WI38 (cell line): Measurements from ENCODE around the gene NNMT.

ENCODE experiments used
- H3K4me3 ChIP-seq: 2 replicates; pipeline ENCODE4 v1.5.1; 2011; ENCODE audit warnings: low read depth, mild to moderate bottlenecking, control low read depth, low read length
- TF ChIP-seq, protein P1 (sequence below): IDR thresholded peaks from 2 replicates; pipeline ENCODE4 v1.5.1; 2012; ENCODE audit warnings: low read depth, mild to moderate bottlenecking, control low read depth, low read length

The NNMT gene

DNA sequence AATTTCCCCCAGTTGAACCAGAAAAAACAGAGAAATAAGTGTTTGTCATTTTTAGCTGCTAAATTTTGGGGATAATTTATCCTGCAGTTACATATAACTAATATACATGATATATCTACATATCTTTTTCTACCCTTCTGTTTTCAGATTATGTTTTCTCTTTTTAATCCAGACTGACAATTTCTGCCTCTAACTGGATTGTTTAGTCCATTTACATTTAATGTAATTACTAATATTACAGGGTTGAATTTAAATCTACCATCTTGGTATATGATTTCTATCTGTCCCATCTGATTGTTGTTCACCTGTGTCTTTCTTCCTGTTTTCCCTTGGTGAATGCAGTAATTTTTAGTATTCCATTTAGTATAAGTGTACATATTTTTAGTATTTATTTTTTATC, 5.7 kb downstream of the NNMT start:
- TF ChIP-seq, protein P1, sequence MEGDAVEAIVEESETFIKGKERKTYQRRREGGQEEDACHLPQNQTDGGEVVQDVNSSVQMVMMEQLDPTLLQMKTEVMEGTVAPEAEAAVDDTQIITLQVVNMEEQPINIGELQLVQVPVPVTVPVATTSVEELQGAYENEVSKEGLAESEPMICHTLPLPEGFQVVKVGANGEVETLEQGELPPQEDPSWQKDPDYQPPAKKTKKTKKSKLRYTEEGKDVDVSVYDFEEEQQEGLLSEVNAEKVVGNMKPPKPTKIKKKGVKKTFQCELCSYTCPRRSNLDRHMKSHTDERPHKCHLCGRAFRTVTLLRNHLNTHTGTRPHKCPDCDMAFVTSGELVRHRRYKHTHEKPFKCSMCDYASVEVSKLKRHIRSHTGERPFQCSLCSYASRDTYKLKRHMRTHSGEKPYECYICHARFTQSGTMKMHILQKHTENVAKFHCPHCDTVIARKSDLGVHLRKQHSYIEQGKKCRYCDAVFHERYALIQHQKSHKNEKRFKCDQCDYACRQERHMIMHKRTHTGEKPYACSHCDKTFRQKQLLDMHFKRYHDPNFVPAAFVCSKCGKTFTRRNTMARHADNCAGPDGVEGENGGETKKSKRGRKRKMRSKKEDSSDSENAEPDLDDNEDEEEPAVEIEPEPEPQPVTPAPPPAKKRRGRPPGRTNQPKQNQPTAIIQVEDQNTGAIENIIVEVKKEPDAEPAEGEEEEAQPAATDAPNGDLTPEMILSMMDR: no peak
- no peak overlapping the region for H3K4me3 ChIP-seq

- no peak overlapping the region for H3K4me3 ChIP-seq
- TF ChIP-seq, protein P1: no peak
These were observed 6.5 kb downstream of the NNMT start for GRCh38 chr11:114302663-114303062.

GRCh38 chr11:114304065-114304464, 7.9 kb downstream of the NNMT start:
- TF ChIP-seq, protein P1: no peak

DNA sequence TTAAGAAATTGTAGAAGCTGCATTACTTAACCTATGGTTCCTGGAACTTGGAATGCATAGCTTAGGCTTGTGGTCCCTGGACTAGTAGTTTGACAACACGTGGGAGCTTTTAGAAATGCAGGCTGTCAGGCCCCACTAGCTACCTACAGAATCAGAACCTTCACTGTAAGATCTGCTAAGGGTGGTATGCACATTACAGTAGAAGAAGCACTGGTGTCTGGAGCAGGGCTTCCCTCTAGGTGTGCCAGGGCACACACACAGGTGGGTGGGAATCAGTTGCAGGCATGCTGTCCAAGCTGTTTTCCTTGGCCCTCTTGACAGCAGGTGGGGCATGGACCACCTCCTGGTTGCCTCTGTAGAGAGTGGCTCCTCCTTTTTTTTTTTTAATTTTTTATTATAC, 8.8 kb downstream of the NNMT start:
- TF ChIP-seq, protein P1: no peak
- H3K4me3 ChIP-seq: no peak overlapping the region

More at GRCh38 chr11:114304065-114304464, 7.9 kb downstream of the NNMT start:
- no peak overlapping the region for H3K4me3 ChIP-seq

DNA sequence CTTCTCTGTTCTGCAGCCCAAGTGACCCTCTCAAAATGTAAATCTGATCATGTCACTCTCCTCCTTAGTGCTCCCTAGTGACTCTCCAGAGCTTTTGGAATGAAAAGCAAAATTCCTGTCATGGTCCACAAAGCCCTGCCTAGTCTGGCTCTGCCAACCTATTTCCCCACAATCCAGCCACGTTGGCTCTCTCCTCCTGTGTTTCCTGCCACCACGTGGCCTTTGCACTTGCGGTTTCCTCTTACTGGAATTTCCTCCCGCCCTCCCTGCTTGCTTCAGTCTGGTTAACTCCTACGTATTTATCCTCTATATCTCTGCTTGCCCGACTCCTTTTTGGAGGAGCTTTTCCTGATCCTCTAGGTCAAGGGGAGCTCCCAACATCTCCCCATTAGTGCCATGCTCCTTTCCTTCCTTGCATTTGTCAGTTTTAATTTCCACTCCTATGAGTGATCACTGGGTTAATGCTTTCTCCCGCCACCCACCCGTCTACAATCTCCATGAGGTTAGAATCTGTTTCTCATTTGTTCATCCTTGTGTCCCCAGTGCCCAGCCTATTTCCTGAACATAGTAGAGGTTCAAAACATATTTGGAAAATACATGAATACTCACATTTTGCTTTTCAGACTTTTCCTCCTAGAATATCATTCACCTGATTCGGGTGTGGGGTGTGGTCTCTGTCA, 11.5 kb downstream of the NNMT start:
- TF ChIP-seq, protein P1: no peak
- no peak overlapping the region for H3K4me3 ChIP-seq

DNA sequence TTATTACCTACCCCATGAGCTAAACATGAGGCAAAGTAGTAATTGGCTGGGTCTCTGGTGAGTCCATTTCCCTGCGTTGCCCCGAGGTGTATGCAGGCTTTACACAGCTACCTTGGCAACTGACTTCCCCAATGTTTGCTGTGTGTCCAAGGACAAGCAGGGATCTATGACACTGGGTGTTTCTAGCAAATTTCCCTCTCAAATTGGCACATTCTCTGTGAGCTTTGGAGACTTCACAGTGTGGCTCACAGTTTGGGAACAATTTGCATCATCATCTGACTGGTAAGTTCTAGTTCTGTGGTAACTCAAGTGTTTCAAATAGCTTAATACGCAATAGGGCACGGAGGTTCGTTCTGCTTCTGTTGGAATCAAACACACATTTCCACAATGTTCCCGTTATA, 12.5 kb downstream of the NNMT start:
- no peak overlapping the region for H3K4me3 ChIP-seq
- TF ChIP-seq, protein P1: no peak

GRCh38 chr11:114309517-114309916, 13.3 kb downstream of the NNMT start:
- TF ChIP-seq, protein P1: no peak
- H3K4me3 ChIP-seq: no peak overlapping the region
